ENCODE data around the gene SERGEF.

GRCh38 chr11:17933708-17934107, 79.1 kb downstream of the SERGEF start:
- no peak for TF ChIP-seq CTCF (IDR thresholded peaks at IDR 0.05)
- TF ChIP-seq POLR2A (IDR thresholded peaks at IDR 0.05), result no peak

All from heart left ventricle (tissue), 13 donors.